ENCODE data around the gene RPRD1B. TPM values are rescaled to one million over a fixed set of nuclear protein-coding genes. Genes with fewer than 3 reads are reported as not detected.
A peak's percentile ranks its signal among the peaks of the same experiment; 100 is the strongest.

The RPRD1B gene
- total and polyA plus RNA-seq, 2 donors: 45.0 to 85.2 TPM

- Histone ChIP-seq H3K4me3 (ENCODE audit: low read depth, low read length) (no peak overlapping the region), H3K27ac (ENCODE audit: low read depth) (no peak overlapping the region), H3K36me3 (ENCODE audit: insufficient read depth) (no peaks in the 10 kb centered on the region), H3K4me1 (ENCODE audit: insufficient read depth) (no peaks in the 10 kb centered on the region)
- WGBS: 98% methylated on average over 3 of the region's 3 CpGs
- no peak for DNase-seq (ENCODE audit: extremely low spot score)
Observed at GRCh38 chr20:38079353-38079752, 45.8 kb downstream of the RPRD1B start.

GRCh38 chr20:38081575-38081974, 48.0 kb downstream of the RPRD1B start:
- DNase-seq (ENCODE audit: extremely low spot score): no peak
- Histone ChIP-seq H3K36me3 (ENCODE audit: insufficient read depth) (no peaks in the 10 kb centered on the region), H3K4me3 (ENCODE audit: low read depth, low read length) (no peak overlapping the region), H3K4me1 (ENCODE audit: insufficient read depth) (peaks cover 2% of the 10 kb centered on the region), H3K27ac (ENCODE audit: low read depth) (no peak overlapping the region)
- 29% methylated on average over 3 of the region's 3 CpGs for WGBS

- DNase-seq (ENCODE audit: extremely low spot score): no peak
- Histone ChIP-seq H3K4me1 (ENCODE audit: insufficient read depth) (peaks cover 2% of the 10 kb centered on the region), H3K36me3 (ENCODE audit: insufficient read depth) (no peaks in the 10 kb centered on the region), H3K4me3 (ENCODE audit: low read depth, low read length) (no peak overlapping the region), H3K27ac (ENCODE audit: low read depth) (no peak overlapping the region)
Observed at GRCh38 chr20:38082894-38083293, 49.3 kb downstream of the RPRD1B start.

- 53% methylated on average over 12 of the region's 12 CpGs for whole genome bisulfite sequencing
- no peak for DNase-seq (ENCODE audit: extremely low spot score)
- Histone ChIP-seq H3K27ac (ENCODE audit: low read depth) (peak overlapping the region; percentile 61), H3K36me3 (ENCODE audit: insufficient read depth) (no peaks in the 10 kb centered on the region), H3K4me3 (ENCODE audit: low read depth, low read length) (no peak overlapping the region), H3K4me1 (ENCODE audit: insufficient read depth) (peaks cover 2% of the 10 kb centered on the region)
Observed at GRCh38 chr20:38083338-38084048, 49.9 kb downstream of the RPRD1B start.

- H3K4me3 ChIP-seq (ENCODE audit: low read depth, low read length): no peak overlapping the region
- H3K4me1 ChIP-seq (ENCODE audit: insufficient read depth): peaks cover 2% of the 10 kb centered on the region
- no peaks in the 10 kb centered on the region for H3K36me3 ChIP-seq (ENCODE audit: insufficient read depth)
- H3K27ac ChIP-seq (ENCODE audit: low read depth): peak overlapping the region; percentile 18
- peak; percentile 49 for DNase-seq (ENCODE audit: extremely low spot score)
- WGBS: 18% methylated on average over 5 of the region's 5 CpGs
Observed at GRCh38 chr20:38084425-38084951, 50.9 kb downstream of the RPRD1B start.

- Histone ChIP-seq H3K36me3 (ENCODE audit: insufficient read depth) (no peaks in the 10 kb centered on the region), H3K4me3 (ENCODE audit: low read depth, low read length) (no peak overlapping the region), H3K4me1 (ENCODE audit: insufficient read depth) (peaks cover 2% of the 10 kb centered on the region), H3K27ac (ENCODE audit: low read depth) (peak overlapping the region; percentile 18)
- WGBS: 50% methylated on average over 10 of the region's 10 CpGs
- DNase-seq (ENCODE audit: extremely low spot score): no peak
Observed at GRCh38 chr20:38085026-38085425, 51.5 kb downstream of the RPRD1B start.

- WGBS: 51% methylated on average over 10 of the region's 10 CpGs
- no peak overlapping the region for H3K27ac ChIP-seq (ENCODE audit: low read depth)
- no peak for DNase-seq (ENCODE audit: extremely low spot score)
- H3K36me3 ChIP-seq (ENCODE audit: insufficient read depth): no peaks in the 10 kb centered on the region
- peaks cover 2% of the 10 kb centered on the region for H3K4me1 ChIP-seq (ENCODE audit: insufficient read depth)
- H3K4me3 ChIP-seq (ENCODE audit: low read depth, low read length): no peak overlapping the region
Observed at GRCh38 chr20:38089500-38089899, 56.0 kb downstream of the RPRD1B start.

GRCh38 chr20:38090061-38090460, 56.5 kb downstream of the RPRD1B start:
- no peak for DNase-seq (ENCODE audit: extremely low spot score)
- Histone ChIP-seq H3K36me3 (ENCODE audit: insufficient read depth) (no peaks in the 10 kb centered on the region), H3K4me1 (ENCODE audit: insufficient read depth) (peaks cover 2% of the 10 kb centered on the region), H3K4me3 (ENCODE audit: low read depth, low read length) (no peak overlapping the region), H3K27ac (ENCODE audit: low read depth) (no peak overlapping the region)
- WGBS: 54% methylated on average over 7 of the region's 7 CpGs

GRCh38 chr20:38091441-38092216, 58.1 kb downstream of the RPRD1B start:
- Histone ChIP-seq H3K4me1 (ENCODE audit: insufficient read depth) (no peaks in the 10 kb centered on the region), H3K4me3 (ENCODE audit: low read depth, low read length) (no peak overlapping the region), H3K27ac (ENCODE audit: low read depth) (no peak overlapping the region), H3K36me3 (ENCODE audit: insufficient read depth) (no peaks in the 10 kb centered on the region)
- WGBS: 30% methylated on average over 6 of the region's 6 CpGs
- DNase-seq (ENCODE audit: extremely low spot score): no peak

GRCh38 chr20:38092260-38092857, 58.8 kb downstream of the RPRD1B start:
- 84% methylated on average over 12 of the region's 12 CpGs for WGBS
- H3K27ac ChIP-seq (ENCODE audit: low read depth): no peak overlapping the region
- H3K4me1 ChIP-seq (ENCODE audit: insufficient read depth): no peaks in the 10 kb centered on the region

GRCh38 chr20:38092915-38093314, 59.4 kb downstream of the RPRD1B start:
- H3K27ac ChIP-seq (ENCODE audit: low read depth): no peak overlapping the region
- H3K4me1 ChIP-seq (ENCODE audit: insufficient read depth): no peaks in the 10 kb centered on the region
- no peak overlapping the region for H3K4me3 ChIP-seq (ENCODE audit: low read depth, low read length)
- no peak for DNase-seq (ENCODE audit: extremely low spot score)
- H3K36me3 ChIP-seq (ENCODE audit: insufficient read depth): no peaks in the 10 kb centered on the region

More at GRCh38 chr20:38092260-38092857, 58.8 kb downstream of the RPRD1B start:
- no peaks in the 10 kb centered on the region for H3K36me3 ChIP-seq (ENCODE audit: insufficient read depth)
- DNase-seq (ENCODE audit: extremely low spot score): no peak
- no peak overlapping the region for H3K4me3 ChIP-seq (ENCODE audit: low read depth, low read length)

- DNase-seq (ENCODE audit: extremely low spot score): no peak
- WGBS: 89% methylated on average over 8 of the region's 8 CpGs
- no peak overlapping the region for H3K4me3 ChIP-seq (ENCODE audit: low read depth, low read length)
- H3K36me3 ChIP-seq (ENCODE audit: insufficient read depth): no peaks in the 10 kb centered on the region
- H3K4me1 ChIP-seq (ENCODE audit: insufficient read depth): no peaks in the 10 kb centered on the region
- H3K27ac ChIP-seq (ENCODE audit: low read depth): no peak overlapping the region
Observed at GRCh38 chr20:38093641-38094077, 60.1 kb downstream of the RPRD1B start.

GRCh38 chr20:38094373-38094891, 60.9 kb downstream of the RPRD1B start:
- H3K4me3 ChIP-seq (ENCODE audit: low read depth, low read length): no peak overlapping the region
- 69% methylated on average over 1 of the region's 1 CpG for WGBS
- no peaks in the 10 kb centered on the region for H3K36me3 ChIP-seq (ENCODE audit: insufficient read depth)
- no peaks in the 10 kb centered on the region for H3K4me1 ChIP-seq (ENCODE audit: insufficient read depth)
- H3K27ac ChIP-seq (ENCODE audit: low read depth): no peak overlapping the region
- DNase-seq (ENCODE audit: extremely low spot score): no peak

All from urinary bladder (tissue), 4 donors.